Measurements from ENCODE around the gene NUDT14.

NUDT14 gene

DNA sequence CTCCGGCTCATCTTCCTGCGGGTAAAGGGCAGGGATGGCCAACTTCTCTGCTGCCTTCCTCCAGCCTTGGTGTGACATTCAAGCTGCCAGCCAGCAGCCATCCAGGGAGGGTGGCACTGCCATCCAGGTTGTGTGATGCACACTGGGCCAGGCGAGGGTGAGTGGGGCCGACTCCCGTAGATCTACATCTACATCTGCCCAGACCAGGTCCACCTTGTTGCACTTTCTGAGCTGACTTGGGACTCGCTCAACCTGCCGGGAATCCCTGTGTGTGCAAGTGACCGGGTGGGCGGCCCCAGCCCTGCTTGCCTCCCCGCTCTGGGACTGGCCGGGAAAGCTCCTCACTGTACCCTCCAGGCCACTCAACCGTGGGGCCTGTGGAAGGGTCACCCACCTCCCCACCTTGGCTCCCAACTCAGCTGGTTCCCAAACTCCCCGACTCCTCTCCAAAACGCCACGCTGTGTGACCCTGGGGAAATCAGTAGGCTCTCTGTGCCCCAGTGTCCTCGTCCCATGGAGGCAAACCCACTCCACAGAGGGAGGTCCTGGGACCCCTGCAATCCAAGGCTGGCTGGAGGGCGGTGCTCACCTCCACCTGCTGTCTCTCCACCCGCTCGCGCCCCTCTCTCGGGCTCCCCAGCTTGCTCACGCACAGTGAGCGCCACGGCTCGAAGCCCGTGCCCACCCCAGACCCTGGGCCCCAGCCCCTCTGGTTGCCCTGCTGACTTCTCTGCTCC is 27.2 kb downstream of the NUDT14 start (continued):
- TF ChIP-seq, protein P1, sequence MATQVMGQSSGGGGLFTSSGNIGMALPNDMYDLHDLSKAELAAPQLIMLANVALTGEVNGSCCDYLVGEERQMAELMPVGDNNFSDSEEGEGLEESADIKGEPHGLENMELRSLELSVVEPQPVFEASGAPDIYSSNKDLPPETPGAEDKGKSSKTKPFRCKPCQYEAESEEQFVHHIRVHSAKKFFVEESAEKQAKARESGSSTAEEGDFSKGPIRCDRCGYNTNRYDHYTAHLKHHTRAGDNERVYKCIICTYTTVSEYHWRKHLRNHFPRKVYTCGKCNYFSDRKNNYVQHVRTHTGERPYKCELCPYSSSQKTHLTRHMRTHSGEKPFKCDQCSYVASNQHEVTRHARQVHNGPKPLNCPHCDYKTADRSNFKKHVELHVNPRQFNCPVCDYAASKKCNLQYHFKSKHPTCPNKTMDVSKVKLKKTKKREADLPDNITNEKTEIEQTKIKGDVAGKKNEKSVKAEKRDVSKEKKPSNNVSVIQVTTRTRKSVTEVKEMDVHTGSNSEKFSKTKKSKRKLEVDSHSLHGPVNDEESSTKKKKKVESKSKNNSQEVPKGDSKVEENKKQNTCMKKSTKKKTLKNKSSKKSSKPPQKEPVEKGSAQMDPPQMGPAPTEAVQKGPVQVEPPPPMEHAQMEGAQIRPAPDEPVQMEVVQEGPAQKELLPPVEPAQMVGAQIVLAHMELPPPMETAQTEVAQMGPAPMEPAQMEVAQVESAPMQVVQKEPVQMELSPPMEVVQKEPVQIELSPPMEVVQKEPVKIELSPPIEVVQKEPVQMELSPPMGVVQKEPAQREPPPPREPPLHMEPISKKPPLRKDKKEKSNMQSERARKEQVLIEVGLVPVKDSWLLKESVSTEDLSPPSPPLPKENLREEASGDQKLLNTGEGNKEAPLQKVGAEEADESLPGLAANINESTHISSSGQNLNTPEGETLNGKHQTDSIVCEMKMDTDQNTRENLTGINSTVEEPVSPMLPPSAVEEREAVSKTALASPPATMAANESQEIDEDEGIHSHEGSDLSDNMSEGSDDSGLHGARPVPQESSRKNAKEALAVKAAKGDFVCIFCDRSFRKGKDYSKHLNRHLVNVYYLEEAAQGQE (tag by site-specific recombination; IDR thresholded peaks at IDR 0.05): no peak
- TF ChIP-seq, protein P2, sequence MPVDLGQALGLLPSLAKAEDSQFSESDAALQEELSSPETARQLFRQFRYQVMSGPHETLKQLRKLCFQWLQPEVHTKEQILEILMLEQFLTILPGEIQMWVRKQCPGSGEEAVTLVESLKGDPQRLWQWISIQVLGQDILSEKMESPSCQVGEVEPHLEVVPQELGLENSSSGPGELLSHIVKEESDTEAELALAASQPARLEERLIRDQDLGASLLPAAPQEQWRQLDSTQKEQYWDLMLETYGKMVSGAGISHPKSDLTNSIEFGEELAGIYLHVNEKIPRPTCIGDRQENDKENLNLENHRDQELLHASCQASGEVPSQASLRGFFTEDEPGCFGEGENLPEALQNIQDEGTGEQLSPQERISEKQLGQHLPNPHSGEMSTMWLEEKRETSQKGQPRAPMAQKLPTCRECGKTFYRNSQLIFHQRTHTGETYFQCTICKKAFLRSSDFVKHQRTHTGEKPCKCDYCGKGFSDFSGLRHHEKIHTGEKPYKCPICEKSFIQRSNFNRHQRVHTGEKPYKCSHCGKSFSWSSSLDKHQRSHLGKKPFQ (tag by site-specific recombination; IDR thresholded peaks at IDR 0.05): no peak
- TF ChIP-seq, protein P3, sequence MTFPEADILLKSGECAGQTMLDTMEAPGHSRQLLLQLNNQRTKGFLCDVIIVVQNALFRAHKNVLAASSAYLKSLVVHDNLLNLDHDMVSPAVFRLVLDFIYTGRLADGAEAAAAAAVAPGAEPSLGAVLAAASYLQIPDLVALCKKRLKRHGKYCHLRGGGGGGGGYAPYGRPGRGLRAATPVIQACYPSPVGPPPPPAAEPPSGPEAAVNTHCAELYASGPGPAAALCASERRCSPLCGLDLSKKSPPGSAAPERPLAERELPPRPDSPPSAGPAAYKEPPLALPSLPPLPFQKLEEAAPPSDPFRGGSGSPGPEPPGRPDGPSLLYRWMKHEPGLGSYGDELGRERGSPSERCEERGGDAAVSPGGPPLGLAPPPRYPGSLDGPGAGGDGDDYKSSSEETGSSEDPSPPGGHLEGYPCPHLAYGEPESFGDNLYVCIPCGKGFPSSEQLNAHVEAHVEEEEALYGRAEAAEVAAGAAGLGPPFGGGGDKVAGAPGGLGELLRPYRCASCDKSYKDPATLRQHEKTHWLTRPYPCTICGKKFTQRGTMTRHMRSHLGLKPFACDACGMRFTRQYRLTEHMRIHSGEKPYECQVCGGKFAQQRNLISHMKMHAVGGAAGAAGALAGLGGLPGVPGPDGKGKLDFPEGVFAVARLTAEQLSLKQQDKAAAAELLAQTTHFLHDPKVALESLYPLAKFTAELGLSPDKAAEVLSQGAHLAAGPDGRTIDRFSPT (tag by site-specific recombination; IDR thresholded peaks at IDR 0.05): peak; percentile 87
- TF ChIP-seq ZNF501 (tag by site-specific recombination; IDR thresholded peaks at IDR 0.05) (no peak), RBAK (tag by site-specific recombination; IDR thresholded peaks at IDR 0.05) (no peak), SCRT1 (tag by site-specific recombination; IDR thresholded peaks at IDR 0.05; ENCODE audit: borderline replicate concordance) (no peak), SP3 (tag by site-specific recombination; IDR thresholded peaks at IDR 0.05) (no peak), SETDB1 (IDR thresholded peaks at IDR 0.05; ENCODE audit: insufficient read length, low read length) (no peak), ZNF391 (tag by site-specific recombination; IDR thresholded peaks at IDR 0.05; ENCODE audit: borderline replicate concordance, low read depth) (no peak), MEIS1 (CRISPR knock-in tag; IDR thresholded peaks at IDR 0.05; ENCODE audit: borderline replicate concordance) (no peak), ZNF791 (tag by site-specific recombination; IDR thresholded peaks at IDR 0.05) (no peak), SCRT2 (tag by site-specific recombination; IDR thresholded peaks at IDR 0.05) (0 out of 2 replicates have a peak, but pooled peaks have one; percentile 30), ZNF549 (tag by site-specific recombination; IDR thresholded peaks at IDR 0.05) (no peak), YY1 (tag by site-specific recombination; IDR thresholded peaks at IDR 0.05) (no peak), OVOL3 (tag by site-specific recombination; IDR thresholded peaks at IDR 0.05) (no peak)
- TF ChIP-seq, protein P4, sequence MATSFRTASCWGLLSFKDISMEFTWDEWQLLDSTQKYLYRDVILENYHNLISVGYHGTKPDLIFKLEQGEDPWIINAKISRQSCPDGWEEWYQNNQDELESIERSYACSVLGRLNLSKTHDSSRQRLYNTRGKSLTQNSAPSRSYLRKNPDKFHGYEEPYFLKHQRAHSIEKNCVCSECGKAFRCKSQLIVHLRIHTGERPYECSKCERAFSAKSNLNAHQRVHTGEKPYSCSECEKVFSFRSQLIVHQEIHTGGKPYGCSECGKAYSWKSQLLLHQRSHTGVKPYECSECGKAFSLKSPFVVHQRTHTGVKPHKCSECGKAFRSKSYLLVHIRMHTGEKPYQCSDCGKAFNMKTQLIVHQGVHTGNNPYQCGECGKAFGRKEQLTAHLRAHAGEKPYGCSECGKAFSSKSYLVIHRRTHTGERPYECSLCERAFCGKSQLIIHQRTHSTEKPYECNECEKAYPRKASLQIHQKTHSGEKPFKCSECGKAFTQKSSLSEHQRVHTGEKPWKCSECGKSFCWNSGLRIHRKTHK (tag by site-specific recombination; IDR thresholded peaks at IDR 0.05): no peak

DNA sequence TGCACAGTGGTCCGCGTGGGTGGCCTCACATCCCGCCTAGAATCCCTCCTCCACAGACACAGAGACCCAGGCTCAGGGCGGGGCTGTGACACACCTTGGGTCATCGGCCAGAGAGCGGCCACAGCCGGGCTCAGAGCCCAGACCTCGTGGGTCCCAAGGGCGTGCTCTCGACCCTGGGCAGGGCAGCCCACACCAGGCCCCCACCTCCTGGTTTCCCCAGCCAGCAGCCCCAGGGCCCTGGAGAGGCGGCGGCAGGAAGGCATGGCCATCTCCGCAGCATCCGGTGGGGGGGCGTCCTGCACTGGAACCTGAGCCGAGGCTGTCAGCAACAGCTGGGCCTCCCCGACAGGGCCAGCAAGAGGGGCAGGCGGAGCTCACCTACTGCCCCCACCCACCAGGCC is 27.8 kb downstream of the NUDT14 start:
- Histone ChIP-seq H3K27ac (ENCODE audit: extremely low read depth, low read depth, low read length) (no peak overlapping the region), H3K4me3 (ENCODE audit: low read depth, low read length) (no peak overlapping the region), H3K4me1 (ENCODE audit: control insufficient read depth, insufficient read depth, low read length) (no peaks in the 10 kb centered on the region), H3K9me3 (ENCODE audit: control insufficient read depth, insufficient read depth, low read depth, low read length) (no peaks in the 10 kb centered on the region), H3K36me3 (ENCODE audit: control insufficient read depth in 2 of 2, insufficient read depth in 1 of 2, low read length in 2 of 2) (peaks cover 0 to 68% of the 10 kb centered on the region in 2 experiments; a peak in 1 of 3 replicates)
- TF ChIP-seq BCL11B (tag by site-specific recombination; IDR thresholded peaks at IDR 0.05; ENCODE audit: low read depth) (no peak), GLIS2 (tag by site-specific recombination; IDR thresholded peaks at IDR 0.05) (peak; percentile 47; the same call in 1 of the 2 replicates), KLF8 (tag by site-specific recombination; IDR thresholded peaks at IDR 0.05) (0 out of 2 replicates have a peak, but pooled peaks have one; percentile 9), ZNF600 (tag by site-specific recombination; IDR thresholded peaks at IDR 0.05) (peak; percentile 50; the same call in 1 of the 2 replicates), ZXDB (tag by site-specific recombination; IDR thresholded peaks at IDR 0.05) (no peak)
- POLR2A ChIA-PET: no interaction called here
- CTCF ChIA-PET: no interaction called here

All from HEK293 (cell line).